ENCODE results near the gene RAPGEF4. TPM values are rescaled to one million over a fixed set of nuclear protein-coding genes. Genes with fewer than 3 reads are reported as not detected.

The RAPGEF4 gene
- total RNA-seq, 1 experiment from 2014 or later, result 0.98 TPM

GRCh38 chr2:172967036-172967982 is 231.7 kb downstream of the RAPGEF4 start:
- no peaks in the 10 kb centered on the region for H3K4me1 Mint-ChIP-seq (ENCODE audit: low read depth, unreplicated experiment)
- POLR2A ChIA-PET, result no interaction called here
- DNase-seq, result no peak
- intact Hi-C loops (cut with micrococcal nuclease; ENCODE audit: unreplicated experiment), result no loop called here
- Histone ChIP-seq H3K9me3 (no peaks in the 10 kb centered on the region), H3K4me1 (no peaks in the 10 kb centered on the region), H3K4me3 (ENCODE audit: low read depth, low read length) (no peak overlapping the region), H3K36me3 (ENCODE audit: control insufficient read depth, insufficient read depth, low read length) (no peaks in the 10 kb centered on the region), H3K27me3 (replicated peaks; ENCODE audit: control insufficient read depth, insufficient read depth, low read length) (no peaks in the 10 kb centered on the region)
- H3K27me3 Mint-ChIP-seq (ENCODE audit: insufficient read depth, unreplicated experiment), result no peaks in the 10 kb centered on the region
- TF ChIP-seq CTCF (IDR thresholded peaks at IDR 0.05; ENCODE audit: insufficient read depth in 1 of 2, low read depth in 1 of 2, low read length in 1 of 2, severe bottlenecking in 1 of 2, unreplicated experiment in 1 of 2), result no peak
- no TSS peak for BruUV-seq (replicated peaks)
- no peaks in the 10 kb centered on the region for H3K36me3 Mint-ChIP-seq (ENCODE audit: insufficient read depth, unreplicated experiment)
- CTCF ChIA-PET, result no interaction called here
- H3K27ac Mint-ChIP-seq (ENCODE audit: unreplicated experiment), result no peak overlapping the region
- H3K4me3 Mint-ChIP-seq (ENCODE audit: unreplicated experiment), result no peak overlapping the region
- no peaks in the 10 kb centered on the region for H3K9me3 Mint-ChIP-seq (ENCODE audit: unreplicated experiment)

DNA sequence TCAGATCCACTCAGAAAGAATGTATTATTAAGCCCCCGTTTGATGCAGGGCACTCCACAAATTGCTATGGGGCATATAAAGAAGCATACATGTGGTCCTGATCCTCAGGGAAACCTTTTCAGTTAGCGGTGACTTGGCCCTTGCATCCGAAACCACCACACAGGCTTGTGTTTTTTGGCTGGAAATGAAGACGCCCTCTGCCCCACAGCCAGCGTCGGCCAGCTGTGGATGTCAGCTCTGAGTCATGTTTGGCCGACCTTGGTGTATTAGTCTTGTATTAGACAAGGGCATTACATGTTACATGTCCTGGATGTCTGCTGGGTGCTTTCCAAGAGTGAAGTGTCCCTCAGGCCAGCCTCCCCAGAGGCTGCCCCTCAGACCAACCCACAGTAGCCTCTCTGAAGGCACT is 232.4 kb downstream of the RAPGEF4 start:
- Mint-ChIP-seq H3K9me3 (ENCODE audit: unreplicated experiment) (no peaks in the 10 kb centered on the region), H3K4me1 (ENCODE audit: low read depth, unreplicated experiment) (no peaks in the 10 kb centered on the region), H3K36me3 (ENCODE audit: insufficient read depth, unreplicated experiment) (no peaks in the 10 kb centered on the region), H3K4me3 (ENCODE audit: unreplicated experiment) (no peak overlapping the region), H3K27me3 (ENCODE audit: insufficient read depth, unreplicated experiment) (no peaks in the 10 kb centered on the region), H3K27ac (ENCODE audit: unreplicated experiment) (no peak overlapping the region)
- BruUV-seq (replicated peaks), result no TSS peak
- POLR2A ChIA-PET, result no interaction called here
- TF ChIP-seq CTCF (IDR thresholded peaks at IDR 0.05; ENCODE audit: insufficient read depth in 1 of 2, low read depth in 1 of 2, low read length in 1 of 2, severe bottlenecking in 1 of 2, unreplicated experiment in 1 of 2), result no peak
- no peaks in the 10 kb centered on the region for H3K4me1 ChIP-seq
- H3K27me3 ChIP-seq (replicated peaks; ENCODE audit: control insufficient read depth, insufficient read depth, low read length), result no peaks in the 10 kb centered on the region
- no peaks in the 10 kb centered on the region for H3K9me3 ChIP-seq
- DNase-seq, result no peak
- intact Hi-C loops (cut with micrococcal nuclease; ENCODE audit: unreplicated experiment), result no loop called here
- no peak overlapping the region for H3K4me3 ChIP-seq (ENCODE audit: low read depth, low read length)
- no peaks in the 10 kb centered on the region for H3K36me3 ChIP-seq (ENCODE audit: control insufficient read depth, insufficient read depth, low read length)
- CTCF ChIA-PET, result no interaction called here

- Histone ChIP-seq H3K36me3 (ENCODE audit: control insufficient read depth, insufficient read depth, low read length) (no peaks in the 10 kb centered on the region), H3K9me3 (no peaks in the 10 kb centered on the region), H3K4me1 (no peaks in the 10 kb centered on the region), H3K27me3 (replicated peaks; ENCODE audit: control insufficient read depth, insufficient read depth, low read length) (no peaks in the 10 kb centered on the region), H3K4me3 (ENCODE audit: low read depth, low read length) (no peak overlapping the region)
- Mint-ChIP-seq H3K4me1 (ENCODE audit: low read depth, unreplicated experiment) (no peaks in the 10 kb centered on the region), H3K27ac (ENCODE audit: unreplicated experiment) (no peak overlapping the region), H3K4me3 (ENCODE audit: unreplicated experiment) (no peak overlapping the region), H3K36me3 (ENCODE audit: insufficient read depth, unreplicated experiment) (no peaks in the 10 kb centered on the region), H3K27me3 (ENCODE audit: insufficient read depth, unreplicated experiment) (no peaks in the 10 kb centered on the region), H3K9me3 (ENCODE audit: unreplicated experiment) (no peaks in the 10 kb centered on the region)
- intact Hi-C loops (cut with micrococcal nuclease; ENCODE audit: unreplicated experiment), result no loop called here
- ChIA-PET POLR2A (no interaction called here), CTCF (interaction anchor here (0.6 kb wide), 1 partner anchor 404 kb away, joined by 3 read pairs; no protein-coding TSS in a partner anchor)
- BruUV-seq (replicated peaks), result no TSS peak
- no peak for DNase-seq
- TF ChIP-seq CTCF (IDR thresholded peaks at IDR 0.05; ENCODE audit: insufficient read depth in 1 of 2, low read depth in 1 of 2, low read length in 1 of 2, severe bottlenecking in 1 of 2, unreplicated experiment in 1 of 2), result no peak
Measured at GRCh38 chr2:172969166-172969565, 233.5 kb downstream of the RAPGEF4 start.
